Trophoblast cell (in vitro differentiated cells and primary cell): Measurements from ENCODE around the gene LITAF.
"Not testable (repeated sequence)": the region's sequence is repeated elsewhere in the genome, so short reads cannot be mapped to it uniquely, and the experiment has no call there.

ENCODE experiments used
- DNase-seq, 2 donors: peaks; one replicate each; pipeline ENCODE4 v3.0.0-alpha.2; 2016
- H2AFZ ChIP-seq: 2 replicates; pipeline ENCODE4 v1.6.1; 2013; ENCODE audit warnings: low read length, moderate library complexity, mild to moderate bottlenecking; ENCODE audit not compliant: insufficient read depth, poor library complexity
- H2AK5ac ChIP-seq: 2 replicates; pipeline ENCODE4 v1.6.1; 2013; ENCODE audit warnings: mild to moderate bottlenecking, low read length
- H2BK120ac ChIP-seq: 2 replicates; pipeline ENCODE4 v1.6.1; 2013; ENCODE audit warnings: low read length, mild to moderate bottlenecking, moderate library complexity; ENCODE audit not compliant: insufficient read depth, poor library complexity
- H2BK12ac ChIP-seq: 2 replicates; pipeline ENCODE4 v1.6.1; 2013; ENCODE audit warnings: mild to moderate bottlenecking, low read length, moderate library complexity
- H2BK5ac ChIP-seq: 2 replicates; pipeline ENCODE4 v1.6.1; 2013; ENCODE audit warnings: low read length, low read depth, moderate library complexity, mild to moderate bottlenecking; ENCODE audit not compliant: poor library complexity
- H3K14ac ChIP-seq: 2 replicates; pipeline ENCODE4 v1.6.1; 2013; ENCODE audit warnings: mild to moderate bottlenecking, low read length
- H3K18ac ChIP-seq: 2 replicates; pipeline ENCODE4 v1.6.1; 2013; ENCODE audit warnings: mild to moderate bottlenecking, low read length
- H3K23ac ChIP-seq: 2 replicates; pipeline ENCODE4 v1.6.1; 2013; ENCODE audit warnings: low read length
- H3K27ac ChIP-seq: 2 replicates; pipeline ENCODE4 v1.5.1; 2013; ENCODE audit warnings: low read depth, mild to moderate bottlenecking, inconsistent platforms, low read length, moderate library complexity
- H3K27me3 ChIP-seq: 2 replicates; pipeline ENCODE4 v1.6.1; 2013; ENCODE audit warnings: inconsistent platforms, mild to moderate bottlenecking, low read length, moderate library complexity; ENCODE audit not compliant: insufficient read depth
- H3K36me3 ChIP-seq, 2 experiments: 1 replicate in 1 of 2; 2 replicates in 1 of 2; pipeline ENCODE4 v1.6.1; 2013; ENCODE audit warnings: low read length in 2 of 2, mild to moderate bottlenecking in 2 of 2, moderate library complexity in 1 of 2; ENCODE audit not compliant: insufficient read depth in 2 of 2, control insufficient read depth in 1 of 2
- H3K4ac ChIP-seq: 2 replicates; pipeline ENCODE4 v1.6.1; 2013; ENCODE audit warnings: low read depth, mild to moderate bottlenecking, low read length, moderate library complexity
- H3K4me1 ChIP-seq, 2 experiments: 1 replicate in 1 of 2; 2 replicates in 1 of 2; pipeline ENCODE4 v1.6.1; 2013; ENCODE audit warnings: low read length in 2 of 2, mild to moderate bottlenecking in 2 of 2, moderate library complexity in 1 of 2; ENCODE audit not compliant: insufficient read depth in 2 of 2, control insufficient read depth in 1 of 2
- H3K4me2 ChIP-seq: 2 replicates; pipeline ENCODE4 v1.6.1; 2013; ENCODE audit warnings: inconsistent platforms, mild to moderate bottlenecking, low read length, moderate library complexity
- H3K4me3 ChIP-seq: 2 replicates; pipeline ENCODE4 v1.5.1; 2013; ENCODE audit warnings: mild to moderate bottlenecking, low read depth, low read length, inconsistent platforms
- H3K79me1 ChIP-seq: one replicate; pipeline ENCODE4 v1.6.1; 2013; ENCODE audit warnings: low read length
- H3K79me2 ChIP-seq: 2 replicates; pipeline ENCODE4 v1.6.1; 2013; ENCODE audit warnings: low read length, mild to moderate bottlenecking; ENCODE audit not compliant: control insufficient read depth, insufficient read depth, poor library complexity
- H3K9ac ChIP-seq: 2 replicates; pipeline ENCODE4 v1.6.1; 2013; ENCODE audit warnings: mild to moderate bottlenecking, low read length
- H3K9me3 ChIP-seq: 2 replicates; pipeline ENCODE4 v1.6.1; 2013; ENCODE audit warnings: low read depth, mild to moderate bottlenecking, control low read depth, inconsistent platforms, low read length; ENCODE audit not compliant: insufficient read depth
- H4K12ac ChIP-seq: 2 replicates; pipeline ENCODE4 v1.6.1; 2013; ENCODE audit warnings: low read depth, mild to moderate bottlenecking, low read length, moderate library complexity
- H4K8ac ChIP-seq: 2 replicates; pipeline ENCODE4 v1.6.1; 2013; ENCODE audit warnings: low read depth, mild to moderate bottlenecking, low read length, moderate library complexity
- H4K91ac ChIP-seq: one replicate; pipeline ENCODE4 v1.6.1; 2013; ENCODE audit warnings: low read depth, mild to moderate bottlenecking, low read length, moderate library complexity
- WGBS: extraction: QIAGEN DNeasy Blood & Tissue Kit; methylation state at CpG from one replicate; pipeline ENCODE4 v1.1.7; 2013; ENCODE audit warnings: missing lambda C conversion rate; ENCODE audit not compliant: insufficient read length, insufficient coverage; ENCODE audit errors: extremely low coverage; 5-methylcytosine and 5-hydroxymethylcytosine counted together

The LITAF gene

DNA sequence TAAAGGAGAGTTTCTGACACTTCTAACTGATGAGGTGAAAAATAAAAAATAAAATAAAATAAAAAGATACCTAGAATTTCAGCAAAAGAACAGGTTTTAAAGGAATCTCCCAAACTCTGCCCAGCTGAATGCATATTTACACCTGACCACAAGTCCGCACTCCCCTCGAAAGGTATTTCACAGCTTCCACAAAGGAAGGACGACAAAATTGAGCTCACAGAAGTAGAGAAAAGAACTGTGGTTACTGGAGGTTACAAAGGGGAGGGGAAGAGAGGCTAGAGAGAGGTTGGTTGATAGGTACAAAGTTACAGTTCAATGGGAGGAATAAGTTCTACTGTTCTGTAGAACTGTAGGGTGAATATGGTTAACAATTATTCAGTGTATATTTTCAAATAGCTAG is 5.0 kb downstream of the LITAF start:
- no peak overlapping the region for H3K9ac ChIP-seq
- H2BK5ac ChIP-seq: no peak overlapping the region
- no peak overlapping the region for H4K12ac ChIP-seq
- H3K27me3 ChIP-seq: no peaks in the 10 kb centered on the region
- peaks cover 12 to 13% of the 10 kb centered on the region in 2 experiments for H3K4me1 ChIP-seq
- no peak overlapping the region for H3K4me2 ChIP-seq
- no peak overlapping the region for H3K4me3 ChIP-seq
- H3K18ac ChIP-seq: no peak overlapping the region
- H2AK5ac ChIP-seq: no peak overlapping the region
- no peak overlapping the region for H3K23ac ChIP-seq
- no peak overlapping the region for H4K8ac ChIP-seq
- no peak for DNase-seq
- H2BK12ac ChIP-seq: no peak overlapping the region
- no peaks in the 10 kb centered on the region for H3K36me3 ChIP-seq
- peak overlapping the region; percentile 58 for H3K4ac ChIP-seq
- no peak overlapping the region for H2AFZ ChIP-seq
- H3K79me1 ChIP-seq: peaks cover 9% of the 10 kb centered on the region
- peaks cover 12% of the 10 kb centered on the region for H3K79me2 ChIP-seq
- WGBS: no CpG with 5 or more reads among the region's 3 CpGs
- H4K91ac ChIP-seq: no peak overlapping the region
- no peaks in the 10 kb centered on the region for H3K9me3 ChIP-seq
- no peak overlapping the region for H3K27ac ChIP-seq
- H3K14ac ChIP-seq: no peak overlapping the region
- no peak overlapping the region for H2BK120ac ChIP-seq

DNA sequence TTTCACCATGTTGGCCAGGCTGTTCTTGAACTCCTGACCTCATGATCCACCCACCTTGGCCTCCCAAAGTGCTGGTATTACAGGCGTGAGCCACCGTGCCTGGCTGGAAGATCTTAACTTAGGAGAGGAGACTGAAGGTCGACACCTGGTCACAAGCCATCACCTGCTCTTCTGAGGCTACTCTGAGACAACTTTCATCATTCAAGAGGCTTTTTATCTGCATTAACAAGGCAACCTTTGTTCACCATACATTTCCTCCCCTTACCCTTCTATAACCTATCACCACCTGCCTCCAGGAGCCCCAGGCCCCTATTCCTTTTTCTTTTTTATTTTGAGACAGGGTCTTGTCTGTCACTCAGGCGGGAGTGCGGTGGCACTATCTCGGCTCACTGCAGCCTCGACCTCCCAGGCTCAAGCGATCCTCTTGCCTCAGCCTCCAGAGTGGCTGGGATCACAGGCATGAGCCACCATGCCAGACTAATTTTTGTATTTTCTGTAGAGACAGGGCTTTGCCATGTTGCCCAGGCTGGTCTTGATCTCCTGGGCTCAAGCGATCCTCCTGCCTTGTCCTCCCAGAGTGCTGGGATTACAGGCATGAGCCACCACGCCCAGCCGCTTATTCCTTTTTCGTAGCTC is 6.2 kb downstream of the LITAF start:
- Histone ChIP-seq H3K36me3 (no peaks in the 10 kb centered on the region), H3K79me2 (peaks cover 4% of the 10 kb centered on the region), H3K4me3 (no peak overlapping the region), H3K27me3 (no peaks in the 10 kb centered on the region), H4K12ac (no peak overlapping the region), H3K14ac (no peak overlapping the region), H3K9ac (no peak overlapping the region), H3K4me1 (peaks cover 6 to 9% of the 10 kb centered on the region in 2 experiments), H3K27ac (no peak overlapping the region), H3K4ac (peak overlapping the region; percentile 15), H2BK12ac (no peak overlapping the region), H4K91ac (no peak overlapping the region), H2BK120ac (no peak overlapping the region), H3K9me3 (no peaks in the 10 kb centered on the region), H3K4me2 (no peak overlapping the region), H3K23ac (no peak overlapping the region), H2BK5ac (no peak overlapping the region), H2AFZ (no peak overlapping the region), H3K79me1 (no peaks in the 10 kb centered on the region), H4K8ac (no peak overlapping the region), H2AK5ac (no peak overlapping the region), H3K18ac (no peak overlapping the region)
- WGBS: no CpG with 5 or more reads among the region's 12 CpGs
- no peak for DNase-seq

GRCh38 chr16:11577290-11577660 is 9.4 kb downstream of the LITAF start:
- H3K14ac ChIP-seq, H4K91ac ChIP-seq, H3K27me3 ChIP-seq, H2AFZ ChIP-seq, H2BK120ac ChIP-seq, H4K12ac ChIP-seq, H2BK5ac ChIP-seq, DNase-seq, H3K27ac ChIP-seq, H3K4me1 ChIP-seq, H2AK5ac ChIP-seq, H2BK12ac ChIP-seq, H3K9ac ChIP-seq, H3K4ac ChIP-seq, H4K8ac ChIP-seq, H3K9me3 ChIP-seq, H3K79me2 ChIP-seq, H3K4me3 ChIP-seq, H3K4me2 ChIP-seq, H3K23ac ChIP-seq, H3K36me3 ChIP-seq, H3K79me1 ChIP-seq, H3K18ac ChIP-seq: not testable (repeated sequence)
- WGBS: no CpG with 5 or more reads among the region's 8 CpGs

GRCh38 chr16:11576427-11577289 is 10.1 kb downstream of the LITAF start:
- Histone ChIP-seq H2BK12ac (no peak overlapping the region), H3K36me3 (no peaks in the 10 kb centered on the region), H4K12ac (no peak overlapping the region), H3K27ac (peak overlapping the region; percentile 23), H3K79me1 (no peaks in the 10 kb centered on the region), H4K91ac (no peak overlapping the region), H2BK120ac (no peak overlapping the region), H3K9ac (no peak overlapping the region), H4K8ac (no peak overlapping the region), H3K4ac (no peak overlapping the region), H2AFZ (no peak overlapping the region), H3K4me3 (no peak overlapping the region), H2BK5ac (no peak overlapping the region), H3K14ac (no peak overlapping the region), H3K23ac (no peak overlapping the region), H3K4me1 (peaks cover 0 to 6% of the 10 kb centered on the region in 2 experiments), H3K27me3 (no peaks in the 10 kb centered on the region), H3K9me3 (no peaks in the 10 kb centered on the region), H3K18ac (no peak overlapping the region), H2AK5ac (no peak overlapping the region), H3K79me2 (peaks cover 7% of the 10 kb centered on the region), H3K4me2 (no peak overlapping the region)
- no CpG with 5 or more reads among the region's 9 CpGs for WGBS
- peak in 1 of 2 donors; percentile 53 for DNase-seq
